ENCODE measurements around the gene MT1G.
A peak's percentile ranks its signal among the peaks of the same experiment; 100 is the strongest.
"Not testable (repeated sequence)": the region's sequence is repeated elsewhere in the genome, so short reads cannot be mapped to it uniquely, and the experiment has no call there.

Gene MT1G

DNA sequence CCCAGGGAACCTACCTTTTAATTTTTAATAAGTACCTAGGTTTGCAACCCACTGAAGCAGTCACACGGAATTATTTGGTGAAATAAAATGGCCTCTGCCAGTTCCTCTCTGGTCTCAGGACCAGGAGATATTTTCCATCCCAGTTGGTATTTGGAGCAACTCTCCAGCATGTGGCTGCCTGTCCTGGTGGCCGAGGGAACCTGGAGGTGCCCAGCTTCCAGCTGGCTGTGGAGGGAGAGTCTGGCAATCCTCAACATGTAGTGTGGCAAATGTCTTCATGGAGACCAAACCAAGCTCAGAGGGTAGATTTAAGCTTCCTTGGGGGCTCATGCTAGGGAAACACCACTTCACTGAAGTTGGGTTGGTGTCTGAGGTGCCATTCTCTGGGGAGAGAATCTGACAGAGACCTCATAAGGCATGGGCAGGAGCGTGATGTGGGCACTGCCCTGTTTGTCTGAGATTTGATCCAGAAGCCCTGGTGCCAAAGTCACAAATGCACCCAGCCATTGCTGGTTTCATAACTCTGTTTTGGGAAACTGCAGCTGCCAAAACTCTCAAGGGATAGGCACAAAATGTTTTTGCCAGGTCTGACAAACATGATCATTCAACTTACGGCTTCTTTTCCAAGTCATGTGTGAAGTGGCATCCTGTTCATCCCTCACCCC, 17.2 kb upstream of the MT1G start:
- DNase-seq (ENCODE audit: low read depth, low spot score) = no peak

DNA sequence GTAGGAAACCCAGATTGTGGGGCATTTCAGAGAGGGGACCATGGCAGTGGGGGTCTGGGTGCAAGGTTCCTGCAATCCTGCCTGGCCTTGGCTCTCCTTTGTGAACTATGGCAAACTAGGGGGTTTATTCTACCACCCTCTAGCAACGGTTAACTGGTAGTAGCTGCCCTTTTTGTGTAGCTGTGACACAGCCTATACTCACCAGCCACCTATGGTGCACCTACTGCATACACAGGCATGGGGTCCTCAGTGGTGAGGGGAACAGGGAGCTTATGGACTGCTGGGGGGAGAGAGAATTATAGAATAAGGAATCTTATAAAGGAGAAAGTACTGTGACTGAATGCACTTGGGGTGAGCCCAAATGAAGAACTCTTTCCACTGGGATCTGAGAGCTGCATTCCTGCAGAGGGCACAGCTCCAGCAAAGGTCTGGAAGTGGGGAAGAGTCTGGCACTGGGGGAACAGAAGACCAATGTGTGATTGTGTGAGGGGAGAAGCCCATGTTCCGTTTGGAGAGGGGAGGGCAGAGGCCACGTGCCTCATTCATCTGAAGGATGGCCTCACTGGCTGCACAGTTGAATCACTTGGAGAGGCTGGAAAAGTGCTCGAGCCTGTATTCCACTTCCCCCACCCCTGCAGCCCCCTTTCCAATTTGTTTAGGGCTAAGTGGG, 16.5 kb upstream of the MT1G start:
- no peak for DNase-seq (ENCODE audit: low read depth, low spot score)

DNA sequence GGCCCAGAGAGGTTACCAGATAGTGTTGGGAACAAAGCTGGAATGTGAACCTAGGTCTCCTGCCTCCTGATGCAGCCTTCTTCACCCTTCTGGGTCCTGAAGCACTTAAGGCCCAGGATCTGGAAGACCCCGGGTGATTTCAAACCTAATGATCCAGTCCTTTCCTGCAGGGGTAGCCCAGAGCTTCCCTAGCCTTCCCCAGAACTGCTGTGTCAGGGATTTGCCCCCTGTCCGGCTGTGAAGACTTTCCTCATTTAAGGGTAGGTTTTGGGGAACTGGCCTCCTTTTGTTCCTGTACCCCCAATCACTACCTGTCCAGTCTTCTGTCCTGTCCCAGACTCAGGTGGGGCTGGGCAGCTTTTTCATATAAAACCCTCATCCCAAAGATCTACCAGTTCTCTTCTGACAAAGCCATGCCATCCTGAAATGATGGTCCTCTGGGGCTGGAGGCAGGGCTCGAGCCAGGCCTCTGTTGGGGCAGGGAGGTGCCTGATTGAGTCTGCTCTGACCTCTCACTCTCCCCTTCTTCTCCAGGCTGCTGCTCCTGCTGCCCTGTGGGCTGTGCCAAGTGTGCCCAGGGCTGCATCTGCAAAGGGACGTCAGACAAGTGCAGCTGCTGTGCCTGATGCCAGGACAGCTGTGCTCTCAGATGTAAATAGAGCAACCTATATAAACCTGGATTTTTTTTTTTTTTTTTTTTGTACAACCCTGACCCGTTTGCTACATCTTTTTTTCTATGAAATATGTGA, 15.7 kb upstream of the MT1G start:
- DNase-seq (ENCODE audit: low read depth, low spot score) = no peak

DNA sequence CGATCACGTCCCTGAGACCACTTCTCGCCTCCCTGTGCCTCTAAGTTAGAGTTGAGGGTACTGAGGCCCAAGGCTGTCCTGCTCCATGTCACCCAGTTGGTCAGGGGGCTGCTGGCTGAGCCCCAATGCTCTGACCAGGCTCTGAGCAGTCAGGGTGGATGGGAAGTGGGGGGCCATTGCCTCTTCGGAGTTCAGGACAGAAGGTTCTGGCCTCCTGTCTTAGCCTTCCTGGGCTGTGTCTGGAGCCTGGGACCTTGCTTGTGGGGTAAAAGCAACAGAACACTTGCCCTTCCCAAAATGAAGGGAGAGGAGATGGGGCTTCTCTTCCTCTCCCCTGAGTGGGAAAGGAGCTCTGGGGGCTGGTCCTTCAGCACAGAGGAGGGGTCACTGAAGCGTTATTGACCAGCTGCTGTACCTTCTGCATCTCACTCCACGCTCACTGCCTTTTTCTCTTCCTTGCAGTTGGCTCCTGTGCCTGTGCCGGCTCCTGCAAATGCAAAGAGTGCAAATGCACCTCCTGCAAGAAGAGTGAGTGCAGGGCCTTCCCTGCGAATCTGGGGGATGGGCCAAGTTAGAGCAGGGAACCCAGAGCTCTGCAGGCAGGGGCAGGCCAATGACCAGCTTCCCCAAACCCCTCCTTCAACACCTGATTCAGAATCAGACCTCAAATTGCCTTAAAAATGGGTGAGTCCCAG, 15.0 kb upstream of the MT1G start:
- no peak for DNase-seq (ENCODE audit: low read depth, low spot score)

- DNase-seq (ENCODE audit: low read depth, low spot score) = peak; percentile 65
Measured at GRCh38 chr16:56681939-56682702, 14.3 kb upstream of the MT1G start, which contains the start of gene MT1X. Gene MT1X, plus strand, starts transcription at chr16:56682470. Its CDS starts 71 bp downstream, at chr16:56682541.

- no peak for DNase-seq (ENCODE audit: low read depth, low spot score)
Measured at GRCh38 chr16:56679818-56680217, 12.0 kb upstream of the MT1G start.

GRCh38 chr16:56679078-56679730, 11.3 kb upstream of the MT1G start:
- DNase-seq (ENCODE audit: low read depth, low spot score) = no peak

- no peak for DNase-seq (ENCODE audit: low read depth, low spot score)
Measured at GRCh38 chr16:56677474-56677873, 9.6 kb upstream of the MT1G start.

DNA sequence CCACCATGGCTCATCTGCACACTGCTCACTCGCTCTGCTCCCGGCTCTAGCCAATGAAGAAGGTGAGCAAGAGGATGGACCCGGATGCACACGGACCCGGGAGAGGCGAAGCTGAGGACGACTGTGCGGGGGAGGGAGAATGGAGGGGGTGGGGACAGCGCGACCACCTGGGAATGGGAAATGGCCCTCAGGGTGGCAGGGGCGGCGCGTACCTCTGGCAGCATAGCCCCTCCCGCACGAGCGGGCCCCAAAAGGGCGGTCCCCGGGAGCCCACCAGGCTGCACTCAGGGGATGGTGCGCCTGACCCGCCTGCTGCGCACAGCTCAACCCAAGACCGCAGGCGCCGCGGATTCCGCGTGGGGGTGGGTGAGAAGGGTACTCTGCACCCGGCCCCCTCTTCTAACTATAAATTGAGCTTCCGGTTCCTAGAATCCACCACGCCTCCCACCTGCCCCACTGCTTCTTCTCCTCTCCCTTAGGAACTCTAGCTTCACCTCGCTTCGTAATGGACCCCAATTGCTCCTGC, 7.9 kb upstream of the MT1G start:
- no peak for DNase-seq (ENCODE audit: low read depth, low spot score)

- DNase-seq (ENCODE audit: low read depth, low spot score) = not testable (repeated sequence)
Measured at GRCh38 chr16:56674570-56674969, 6.7 kb upstream of the MT1G start.

GRCh38 chr16:56673921-56674320, 6.1 kb upstream of the MT1G start:
- no peak for DNase-seq (ENCODE audit: low read depth, low spot score)

DNA sequence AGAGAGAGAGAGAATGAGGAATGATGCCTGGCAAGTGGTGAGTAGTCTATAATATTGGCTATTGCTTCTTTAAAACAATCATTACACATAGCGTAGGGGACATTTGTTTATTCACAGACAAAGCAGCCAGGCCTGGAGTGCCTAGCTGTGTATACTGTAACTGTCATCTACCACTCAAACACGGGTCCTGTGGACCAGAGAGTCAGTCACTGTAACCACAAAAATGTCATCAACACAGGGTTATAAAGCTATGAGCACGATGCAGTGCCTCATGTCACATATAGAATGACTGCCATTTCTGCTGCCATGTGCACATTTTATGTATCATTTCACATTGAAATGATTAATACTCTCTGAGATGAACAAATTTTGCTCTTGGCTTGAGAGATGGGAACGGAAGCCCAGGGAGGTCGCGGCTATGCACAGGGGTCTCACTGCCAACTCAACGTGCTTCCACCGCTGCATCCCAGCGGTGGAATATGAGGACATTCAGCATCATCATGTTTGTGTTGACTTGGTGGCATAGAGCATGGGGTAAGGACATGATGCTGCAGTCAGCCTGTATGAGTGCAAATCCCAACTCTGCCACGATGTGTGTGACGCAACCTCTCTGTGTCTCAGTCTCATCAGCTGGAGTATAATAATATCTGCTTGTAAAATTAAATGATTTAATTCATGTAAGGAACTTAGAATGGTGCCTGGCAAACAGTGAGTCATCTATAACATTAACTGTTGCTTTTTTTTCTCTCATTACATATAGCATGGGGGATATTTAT, 5.1 kb upstream of the MT1G start:
- DNase-seq (ENCODE audit: low read depth, low spot score) = no peak

DNA sequence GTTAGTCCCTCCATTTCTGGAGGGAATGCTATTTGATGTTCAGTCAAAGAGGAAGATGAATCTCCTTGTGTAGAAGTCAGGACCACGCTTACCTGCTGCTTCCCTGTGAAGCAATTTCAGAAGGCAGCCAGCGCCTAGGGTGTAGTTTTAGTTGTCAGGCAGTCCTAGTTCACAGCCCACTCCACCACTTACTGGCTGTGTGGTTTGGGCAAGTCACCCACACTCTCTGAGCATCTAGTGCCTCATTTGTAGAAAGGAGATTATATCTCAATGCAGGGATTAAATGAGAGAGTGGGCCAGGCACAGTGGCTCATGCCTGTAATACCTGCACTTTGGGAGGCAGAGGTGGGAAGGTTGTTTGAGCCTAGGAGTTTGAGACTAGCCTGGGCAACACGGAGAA, 4.3 kb upstream of the MT1G start:
- DNase-seq (ENCODE audit: low read depth, low spot score) = not testable (repeated sequence)

- DNase-seq (ENCODE audit: low read depth, low spot score) = not testable (repeated sequence)
Measured at GRCh38 chr16:56671691-56672090, 3.8 kb upstream of the MT1G start.

GRCh38 chr16:56670620-56670934, 2.7 kb upstream of the MT1G start:
- DNase-seq (ENCODE audit: low read depth, low spot score) = no peak

DNA sequence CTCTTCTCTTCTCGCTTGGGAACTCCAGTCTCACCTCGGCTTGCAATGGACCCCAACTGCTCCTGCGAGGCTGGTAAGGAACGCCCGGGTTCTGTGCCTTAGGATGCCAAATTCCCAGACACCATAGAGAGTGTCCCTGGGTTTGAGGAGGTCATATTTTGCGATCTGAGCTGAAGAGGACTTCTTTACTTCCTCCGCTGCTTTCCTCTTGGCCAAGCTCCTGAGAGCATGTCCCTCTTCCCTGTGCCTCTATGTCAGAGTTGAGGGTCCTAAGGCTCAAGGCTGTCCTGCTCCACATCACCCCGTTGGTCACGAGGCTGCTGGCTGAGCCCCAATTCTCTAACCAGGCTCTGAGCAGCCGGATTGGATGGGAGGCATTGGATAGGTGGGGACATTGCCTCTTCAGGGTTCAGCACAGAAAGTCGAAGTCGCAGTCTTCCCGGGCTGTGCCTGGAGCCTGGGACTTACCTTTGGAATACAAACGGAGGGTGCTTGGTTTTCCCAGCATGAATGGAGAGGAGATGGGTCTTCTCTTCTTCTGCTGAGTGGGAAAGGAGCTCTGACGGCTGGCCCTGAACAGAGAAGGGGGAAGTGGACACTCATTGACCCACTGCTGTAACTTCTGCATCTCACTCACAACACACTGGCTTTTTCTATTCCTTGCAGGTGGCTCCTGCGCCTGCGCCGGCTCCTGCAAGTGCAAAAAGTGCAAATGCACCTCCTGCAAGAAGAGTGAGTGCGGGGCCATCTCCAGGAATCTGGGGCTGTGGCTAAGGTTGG, 2.2 kb upstream of the MT1G start:
- no peak for DNase-seq (ENCODE audit: low read depth, low spot score)

DNA sequence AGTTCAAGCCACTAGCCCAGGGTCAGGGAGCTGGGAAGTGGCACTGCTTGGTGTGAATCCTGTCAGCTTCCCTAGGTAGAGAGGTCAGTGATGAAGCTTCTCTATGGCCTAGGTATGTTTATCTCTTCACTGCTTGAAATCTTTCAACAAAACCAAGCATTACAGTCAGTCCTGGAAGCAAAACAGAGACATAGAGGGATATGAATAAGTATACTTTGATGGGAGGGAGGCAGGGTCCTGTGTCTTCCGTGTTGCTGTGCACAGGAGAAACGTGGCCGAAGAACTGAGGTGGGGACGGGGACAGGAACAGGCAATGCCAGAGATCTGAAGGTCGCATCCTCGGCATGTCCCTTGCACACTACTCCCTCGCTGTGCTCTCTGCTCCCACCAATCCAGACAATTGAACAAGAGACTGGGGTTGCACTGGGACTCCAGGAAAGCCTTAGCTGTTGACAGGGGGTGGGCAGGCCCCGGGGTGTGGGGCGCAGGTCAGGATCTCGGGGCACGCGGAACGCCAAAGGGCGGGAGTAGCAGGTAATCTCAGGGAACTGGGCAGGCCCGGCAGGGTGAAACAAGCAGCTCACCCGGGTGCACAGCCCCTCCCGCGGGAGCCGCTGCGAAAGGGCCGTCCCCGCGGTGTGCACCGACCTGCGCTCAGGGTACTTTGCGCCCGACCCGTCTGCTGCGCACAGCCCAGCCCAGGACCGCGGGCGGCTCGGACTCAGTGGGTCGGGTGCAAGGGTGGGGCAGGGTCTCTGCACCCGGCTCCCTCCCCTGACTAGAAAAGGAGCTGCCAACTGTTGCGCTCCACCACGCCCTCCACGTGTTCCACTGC, 1.4 kb upstream of the MT1G start, which contains the start of gene MT1H:
MT1H (plus strand) TSS at position 810 of the 835 bp plus-strand sequence. CDS start 71 bp downstream, outside the sequence.
- DNase-seq (ENCODE audit: low read depth, low spot score) = no peak
